Suprapubic skin (tissue), 4 donors: ENCODE results near the gene LMAN1. TPM values are rescaled to one million over a fixed set of nuclear protein-coding genes. Genes with fewer than 3 reads are reported as not detected.
A peak's percentile ranks its signal among the peaks of the same experiment; 100 is the strongest.

Source experiments
- DNase-seq, 2 donors: peaks; one replicate each; pipeline ENCODE4 v3.0.0-alpha.2; 2019; ENCODE audit warnings: low spot score in 2 of 2
- H3K27ac ChIP-seq: fragments of 200-600 bp; sonication (generic); one replicate; pipeline ENCODE4 v1.5.1; 2019
- H3K27me3 ChIP-seq: fragments of 200-600 bp; sonication (generic); one replicate; pipeline ENCODE4 v1.5.1; 2019
- H3K36me3 ChIP-seq: fragments of 200-600 bp; sonication (generic); one replicate; pipeline ENCODE4 v1.5.1; 2019
- H3K4me1 ChIP-seq: fragments of 200-600 bp; sonication (generic); one replicate; pipeline ENCODE4 v1.5.1; 2019
- H3K4me3 ChIP-seq: fragments of 200-600 bp; sonication (generic); one replicate; pipeline ENCODE4 v1.5.1; 2019; ENCODE audit warnings: mild to moderate bottlenecking
- H3K9me3 ChIP-seq: fragments of 200-600 bp; sonication (generic); one replicate; pipeline ENCODE4 v1.5.1; 2019
- CTCF ChIP-seq, 2 donors: fragments of 200-600 bp in 1 of 2; fragments of 450-650 bp in 1 of 2; sonication (generic) in 1 of 2; IDR thresholded peaks; one replicate each; pipeline ENCODE4 v1.5.1; 2016 to 2019; ENCODE audit warnings: antibody characterized with exemption in 2 of 2, mild to moderate bottlenecking in 1 of 2, moderate library complexity in 1 of 2
- EP300 ChIP-seq: sonication (generic); formaldehyde crosslinking; IDR thresholded peaks from one replicate; pipeline ENCODE4 v1.6.1; 2017; ENCODE audit warnings: antibody characterized with exemption
- POLR2A ChIP-seq, 2 donors: fragments of 450-650 bp; IDR thresholded peaks; one replicate each; pipeline ENCODE4 v1.6.1; 2017; ENCODE audit warnings: antibody characterized with exemption in 2 of 2, mild to moderate bottlenecking in 2 of 2, moderate library complexity in 2 of 2
- POLR2AphosphoS5 ChIP-seq, 3 donors: sonication (generic); formaldehyde crosslinking; IDR thresholded peaks; one replicate each; pipeline ENCODE4 v1.6.1; 2017; ENCODE audit warnings: antibody characterized with exemption in 3 of 3
- WGBS: methylation state at CpG from one replicate; pipeline ENCODE4 v1.1.5; 2018; 5-methylcytosine and 5-hydroxymethylcytosine counted together
- total RNA-seq, 4 donors: library from RNA; depleted of rRNA; stranded (reverse); fragments of >200 nt; gene quantifications; one replicate each; pipeline ENCODE4 v1.1.0, GENCODE V29; 2016

LMAN1 gene
- total RNA-seq, 4 donors from 2014 or later, result 39.8 to 61.2 (median 47.6) TPM

GRCh38 chr18:59376351-59376935, 17.4 kb upstream of the LMAN1 start:
- DNase-seq, result no peak
- WGBS, result 70% methylated on average over 7 of the region's 7 CpGs
- H3K9me3 ChIP-seq, result no peaks in the 10 kb centered on the region
- no peak overlapping the region for H3K4me3 ChIP-seq
- H3K27ac ChIP-seq, result no peak overlapping the region
- no peaks in the 10 kb centered on the region for H3K36me3 ChIP-seq
- TF ChIP-seq POLR2A (IDR thresholded peaks at IDR 0.05), result no peak
- no peak for TF ChIP-seq EP300
- no peak for TF ChIP-seq POLR2AphosphoS5 (IDR thresholded peaks at IDR 0.05)
- TF ChIP-seq CTCF (IDR thresholded peaks at IDR 0.05), result no peak
- peaks cover 6% of the 10 kb centered on the region for H3K27me3 ChIP-seq
- no peaks in the 10 kb centered on the region for H3K4me1 ChIP-seq

GRCh38 chr18:59374128-59374527, 15.1 kb upstream of the LMAN1 start:
- no peaks in the 10 kb centered on the region for H3K4me1 ChIP-seq
- H3K4me3 ChIP-seq, result no peak overlapping the region
- H3K27ac ChIP-seq, result no peak overlapping the region
- TF ChIP-seq CTCF (IDR thresholded peaks at IDR 0.05) (no peak), POLR2A (IDR thresholded peaks at IDR 0.05) (no peak), EP300 (no peak), POLR2AphosphoS5 (IDR thresholded peaks at IDR 0.05) (no peak)
- no peak for DNase-seq
- WGBS, result 76% methylated on average over 3 of the region's 3 CpGs
- peaks cover 11% of the 10 kb centered on the region for H3K27me3 ChIP-seq
- H3K36me3 ChIP-seq, result no peaks in the 10 kb centered on the region
- H3K9me3 ChIP-seq, result peaks cover 3% of the 10 kb centered on the region

- Histone ChIP-seq H3K27ac (no peak overlapping the region), H3K36me3 (no peaks in the 10 kb centered on the region), H3K4me3 (no peak overlapping the region), H3K27me3 (peaks cover 11% of the 10 kb centered on the region), H3K9me3 (peaks cover 4% of the 10 kb centered on the region), H3K4me1 (no peaks in the 10 kb centered on the region)
- no peak for TF ChIP-seq EP300
- TF ChIP-seq POLR2AphosphoS5 (IDR thresholded peaks at IDR 0.05), result no peak
- no peak for TF ChIP-seq CTCF (IDR thresholded peaks at IDR 0.05)
- TF ChIP-seq POLR2A (IDR thresholded peaks at IDR 0.05), result no peak
- no peak for DNase-seq
- 93% methylated on average over 2 of the region's 2 CpGs for WGBS
Observed at GRCh38 chr18:59372975-59373374, 13.9 kb upstream of the LMAN1 start.

GRCh38 chr18:59360381-59360780, 1.3 kb upstream of the LMAN1 start:
- no peak for TF ChIP-seq CTCF (IDR thresholded peaks at IDR 0.05)
- TF ChIP-seq EP300, result no peak
- no peak for TF ChIP-seq POLR2AphosphoS5 (IDR thresholded peaks at IDR 0.05)
- TF ChIP-seq POLR2A (IDR thresholded peaks at IDR 0.05), result no peak
- peaks cover under 1% of the 10 kb centered on the region for H3K36me3 ChIP-seq
- no peaks in the 10 kb centered on the region for H3K9me3 ChIP-seq
- H3K4me3 ChIP-seq, result peak overlapping the region; percentile 86
- H3K27ac ChIP-seq, result no peak overlapping the region
- no peaks in the 10 kb centered on the region for H3K27me3 ChIP-seq
- 95% methylated on average over 3 of the region's 3 CpGs for WGBS
- H3K4me1 ChIP-seq, result peaks cover 31% of the 10 kb centered on the region
- DNase-seq, result no peak

GRCh38 chr18:59359576-59359952, 499 bp upstream of the LMAN1 start:
- peak overlapping the region; percentile 91 for H3K27ac ChIP-seq
- H3K27me3 ChIP-seq, result no peaks in the 10 kb centered on the region
- DNase-seq, result no peak
- peaks cover 31% of the 10 kb centered on the region for H3K4me1 ChIP-seq
- H3K9me3 ChIP-seq, result no peaks in the 10 kb centered on the region
- 0% methylated on average over 4 of the region's 4 CpGs for WGBS
- peaks cover 5% of the 10 kb centered on the region for H3K36me3 ChIP-seq
- H3K4me3 ChIP-seq, result peak overlapping the region; percentile 86
- TF ChIP-seq POLR2A (IDR thresholded peaks at IDR 0.05), result no peak
- TF ChIP-seq EP300, result no peak
- TF ChIP-seq POLR2AphosphoS5 (IDR thresholded peaks at IDR 0.05), result no peak
- TF ChIP-seq CTCF (IDR thresholded peaks at IDR 0.05), result no peak
